ENCODE measurements around the gene JAGN1.
"Not testable (repeated sequence)": the region's sequence is repeated elsewhere in the genome, so short reads cannot be mapped to it uniquely, and the experiment has no call there.

The JAGN1 gene

DNA sequence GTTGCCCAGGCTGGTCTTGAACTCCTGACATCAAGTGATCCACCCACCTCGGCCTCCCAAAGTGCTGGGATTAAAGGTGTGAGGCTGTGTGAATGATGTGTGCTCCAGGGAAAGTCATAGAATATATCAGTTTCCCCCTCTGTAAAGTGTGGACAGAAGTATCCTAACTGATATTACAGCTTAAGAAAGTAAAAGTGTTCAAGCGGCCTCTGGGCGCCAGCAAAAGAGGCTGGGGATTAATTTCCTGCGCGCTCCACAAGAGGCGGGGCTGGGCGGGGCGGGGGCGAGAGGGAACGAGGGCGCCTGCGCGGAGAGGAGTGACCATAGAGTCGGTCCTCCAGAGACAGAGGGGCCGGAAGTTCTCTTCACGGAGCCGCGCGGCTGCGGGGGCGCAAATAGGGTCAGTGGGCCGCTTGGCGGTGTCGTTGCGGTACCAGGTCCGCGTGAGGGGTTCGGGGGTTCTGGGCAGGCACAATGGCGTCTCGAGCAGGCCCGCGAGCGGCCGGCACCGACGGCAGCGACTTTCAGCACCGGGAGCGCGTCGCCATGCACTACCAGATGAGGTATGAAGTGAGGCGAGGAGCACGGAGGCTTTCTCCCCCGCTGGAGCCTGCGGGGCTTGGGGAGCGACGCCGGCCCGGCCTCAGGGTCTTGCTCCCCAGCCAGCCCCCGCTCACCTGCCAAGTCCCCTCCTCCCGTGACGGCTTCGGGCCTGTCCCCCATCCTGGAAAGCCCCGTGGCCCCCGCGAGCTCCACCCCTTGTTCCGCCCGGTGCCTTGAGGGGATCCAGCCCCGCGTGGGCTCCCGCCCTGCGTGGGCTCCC lies at the start of gene JAGN1:
Gene JAGN1, plus strand, starts transcription at position 362 of the 823 bp plus-strand sequence. Its CDS starts 113 bp downstream, at position 475.
- DNase-seq (ENCODE audit: low spot score) (peak; percentile 62), FAIRE-seq (no peak)

DNA sequence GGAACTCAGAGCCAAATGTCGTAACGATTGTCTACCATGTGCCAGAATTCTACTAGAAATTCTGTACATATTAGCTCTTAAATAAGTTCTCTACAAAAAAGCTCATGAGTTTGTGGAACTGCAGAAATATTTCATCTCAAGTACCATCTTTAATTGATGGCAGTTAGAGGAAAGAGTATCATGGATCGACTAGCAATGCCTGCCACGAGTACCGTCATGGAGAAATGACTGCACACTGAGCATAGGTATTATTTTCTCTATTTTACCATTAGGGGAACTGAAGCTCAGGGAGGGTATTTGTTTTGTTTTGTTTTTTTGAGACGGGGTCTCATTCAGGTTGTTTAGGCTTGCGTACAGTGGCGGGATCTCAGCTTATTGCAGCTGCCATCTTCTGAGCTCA lies 49.4 kb upstream of the JAGN1 start:
- FAIRE-seq = no peak
- DNase-seq (ENCODE audit: low spot score) = no peak

DNA sequence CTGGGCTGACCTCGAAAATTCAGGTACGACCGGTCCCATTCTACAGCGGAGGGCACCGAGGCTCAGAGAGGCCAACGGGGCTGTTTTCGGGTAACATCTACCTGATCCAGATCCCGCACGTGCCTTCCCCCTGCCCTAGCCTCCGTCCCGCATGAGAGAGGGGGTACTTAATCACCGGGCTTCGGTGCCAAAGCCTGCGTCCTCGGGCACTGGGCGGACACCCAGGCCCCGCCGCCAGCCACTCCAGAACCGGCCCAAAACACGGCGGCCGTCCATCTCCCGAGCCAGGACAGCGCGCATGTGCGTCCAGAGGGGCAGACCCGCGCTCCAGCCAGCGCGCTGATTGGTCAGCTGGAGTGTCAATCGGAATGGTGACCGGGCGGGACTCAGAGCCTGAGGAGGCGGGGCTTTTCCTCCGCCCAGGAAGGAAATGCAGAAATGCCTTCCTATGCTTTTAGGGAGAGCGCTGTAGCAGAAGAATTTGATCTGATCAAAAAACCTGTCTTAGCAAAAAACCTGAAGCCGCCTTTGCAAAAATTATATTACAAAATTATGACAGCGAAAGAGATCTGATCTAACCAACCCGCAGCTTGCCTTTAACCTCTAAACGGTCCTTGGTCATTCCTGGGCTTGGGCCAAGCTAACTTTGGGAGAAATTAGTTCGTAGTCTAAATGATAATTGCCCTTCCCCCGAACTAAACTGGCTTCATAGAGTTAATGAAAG lies 46.5 kb upstream of the JAGN1 start, which contains the start of gene RPUSD3:
Gene RPUSD3, minus strand, starts transcription at position 294 of the 724 bp plus-strand sequence. Its CDS starts 18 bp downstream, at position 276.
- DNase-seq (ENCODE audit: low spot score) = peak; percentile 81
- FAIRE-seq = peak; percentile 58

DNA sequence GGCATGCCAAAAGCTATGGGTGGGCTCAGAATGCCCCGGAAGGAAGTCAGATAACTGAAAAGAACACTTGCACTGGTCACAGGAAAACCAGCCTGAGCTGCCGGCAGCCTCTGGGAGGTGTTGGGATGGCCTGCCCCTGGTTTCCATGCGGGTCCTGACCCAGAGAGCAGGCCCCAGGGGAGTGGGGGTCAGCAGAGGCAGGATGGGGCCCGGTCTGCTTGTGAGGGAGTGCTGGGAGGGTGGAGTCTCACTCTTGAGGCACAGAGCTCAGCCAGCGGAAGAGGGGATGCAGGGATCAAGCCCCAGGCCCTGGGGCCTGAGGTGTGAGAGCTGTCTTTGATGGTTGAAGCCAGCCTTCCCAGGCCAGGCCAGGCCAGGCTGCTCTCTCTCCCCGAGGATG lies 44.2 kb upstream of the JAGN1 start:
- DNase-seq (ENCODE audit: low spot score) = no peak
- FAIRE-seq = no peak

DNA sequence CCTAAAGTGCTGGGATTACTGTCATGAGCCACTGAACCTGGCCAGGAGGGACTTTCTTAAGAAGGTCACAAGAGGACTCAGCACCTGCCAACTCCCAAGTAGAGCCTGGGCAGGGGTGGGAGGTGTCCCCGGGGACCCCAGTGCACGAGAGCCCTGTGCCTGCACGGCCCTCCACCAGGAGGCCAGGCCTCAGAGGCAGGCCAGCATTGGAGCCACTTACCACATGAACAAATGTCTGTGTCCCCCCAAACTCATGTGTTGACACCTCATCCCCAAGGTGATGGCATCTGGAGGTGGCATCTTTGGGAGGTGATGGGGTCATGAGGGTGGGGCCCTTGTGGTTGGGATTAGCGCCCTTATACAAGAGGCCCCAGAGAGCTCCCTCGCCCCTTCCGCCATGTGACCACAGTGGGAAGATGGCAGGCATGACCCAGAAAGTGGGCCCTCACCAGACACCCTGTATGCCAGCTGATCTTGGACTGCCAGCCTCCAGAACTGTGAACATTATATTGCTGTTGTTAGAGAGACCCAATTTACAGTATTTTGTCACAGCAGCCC lies 43.4 kb upstream of the JAGN1 start:
- DNase-seq (ENCODE audit: low spot score) = no peak
- no peak for FAIRE-seq

DNA sequence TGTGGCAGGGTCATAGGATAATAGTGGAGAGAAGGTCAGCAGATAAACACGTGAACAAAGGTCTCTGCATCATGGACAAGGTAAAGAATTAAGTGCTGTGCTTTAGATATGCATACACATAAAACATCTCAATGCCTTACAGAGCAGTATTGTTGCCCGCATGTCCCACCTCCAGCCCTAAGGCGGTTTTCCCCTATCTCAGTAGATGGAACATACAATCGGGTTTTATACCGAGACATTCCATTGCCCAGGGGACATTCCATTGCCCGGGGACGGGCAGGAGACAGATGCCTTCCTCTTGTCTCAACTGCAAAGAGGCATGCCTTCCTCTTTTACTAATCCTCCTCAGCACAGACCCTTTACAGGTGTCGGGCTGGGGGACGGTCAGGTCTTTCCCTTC lies 42.5 kb upstream of the JAGN1 start:
- not testable (repeated sequence) for FAIRE-seq; DNase-seq (ENCODE audit: low spot score)

DNA sequence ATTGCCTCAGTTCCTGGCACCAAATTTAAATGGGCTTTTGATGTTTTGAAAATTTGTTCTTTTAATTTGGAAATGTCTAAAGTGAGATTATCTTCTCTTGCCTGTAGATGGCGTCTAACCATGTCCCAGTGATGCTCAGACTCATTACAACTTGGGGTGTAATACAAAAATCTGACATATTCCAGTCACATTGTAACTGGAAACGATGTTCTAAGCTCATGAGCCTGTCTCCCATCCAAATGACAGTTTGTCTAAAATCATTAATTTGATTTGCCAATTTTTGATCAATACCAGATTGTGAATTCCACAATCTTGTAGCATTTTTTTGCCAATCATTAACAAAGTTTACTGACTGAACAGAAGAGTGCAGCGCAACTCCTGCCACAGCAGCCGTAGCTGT lies 41.5 kb upstream of the JAGN1 start:
- DNase-seq (ENCODE audit: low spot score); FAIRE-seq: not testable (repeated sequence)

DNA sequence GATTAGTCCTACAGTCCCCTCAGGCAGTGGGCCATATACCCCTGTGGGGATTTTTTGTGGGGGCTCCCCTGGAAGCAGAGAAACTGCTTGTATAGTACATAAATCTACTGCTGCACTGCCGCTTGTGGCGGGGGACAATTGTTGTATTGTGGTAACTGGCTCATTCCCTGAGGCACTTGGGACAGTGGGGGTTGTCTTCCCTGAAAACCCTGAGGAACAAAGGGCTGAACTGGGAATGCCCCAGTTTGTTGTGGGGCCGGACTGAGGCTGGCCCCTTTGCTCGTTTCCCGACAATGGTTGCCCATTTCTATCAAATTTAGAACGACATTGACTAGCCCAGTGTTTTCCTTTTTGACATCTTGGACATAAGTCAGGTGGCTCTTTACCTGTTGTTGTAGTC lies 39.0 kb upstream of the JAGN1 start:
- not testable (repeated sequence) for DNase-seq (ENCODE audit: low spot score); FAIRE-seq

DNA sequence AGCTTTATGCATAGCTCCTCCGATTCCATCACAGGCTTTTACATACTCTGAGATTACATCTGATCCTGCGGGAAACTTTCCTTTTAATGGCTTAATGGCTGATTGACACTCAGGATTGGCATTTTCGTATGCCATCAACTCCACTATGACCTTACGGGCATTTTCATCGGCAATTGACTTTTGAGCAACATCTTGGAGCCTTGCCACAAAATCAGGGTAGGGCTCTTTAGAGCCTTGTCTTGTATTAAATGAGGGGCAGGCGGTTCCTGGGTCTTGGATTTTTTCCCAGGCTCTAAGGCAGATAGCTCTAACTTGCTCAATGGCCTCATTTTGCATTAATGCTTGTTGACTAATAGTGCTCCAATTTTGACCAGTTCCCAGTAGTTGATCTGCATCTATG lies 38.5 kb upstream of the JAGN1 start:
- FAIRE-seq; DNase-seq (ENCODE audit: low spot score): not testable (repeated sequence)

DNA sequence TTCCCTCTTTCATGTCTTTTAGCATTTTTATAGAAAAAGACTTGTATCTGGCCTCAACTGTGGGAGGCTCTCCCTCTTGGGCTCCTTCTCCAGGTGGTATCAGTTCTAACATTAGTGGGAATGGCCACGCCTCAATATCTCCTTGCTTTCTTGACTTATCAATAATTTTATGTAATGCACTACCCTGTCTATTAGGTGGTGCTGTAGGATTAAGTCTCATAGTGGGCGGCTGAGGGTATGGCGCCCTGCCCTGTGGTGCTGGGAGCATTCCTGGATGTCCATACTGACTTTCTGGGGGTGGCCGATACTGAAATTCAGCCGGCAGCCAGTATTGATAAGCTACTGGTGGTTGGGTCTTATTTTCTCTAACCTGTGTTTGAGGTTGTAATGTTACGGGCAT lies 37.9 kb upstream of the JAGN1 start:
- DNase-seq (ENCODE audit: low spot score) (no peak), FAIRE-seq (no peak)

DNA sequence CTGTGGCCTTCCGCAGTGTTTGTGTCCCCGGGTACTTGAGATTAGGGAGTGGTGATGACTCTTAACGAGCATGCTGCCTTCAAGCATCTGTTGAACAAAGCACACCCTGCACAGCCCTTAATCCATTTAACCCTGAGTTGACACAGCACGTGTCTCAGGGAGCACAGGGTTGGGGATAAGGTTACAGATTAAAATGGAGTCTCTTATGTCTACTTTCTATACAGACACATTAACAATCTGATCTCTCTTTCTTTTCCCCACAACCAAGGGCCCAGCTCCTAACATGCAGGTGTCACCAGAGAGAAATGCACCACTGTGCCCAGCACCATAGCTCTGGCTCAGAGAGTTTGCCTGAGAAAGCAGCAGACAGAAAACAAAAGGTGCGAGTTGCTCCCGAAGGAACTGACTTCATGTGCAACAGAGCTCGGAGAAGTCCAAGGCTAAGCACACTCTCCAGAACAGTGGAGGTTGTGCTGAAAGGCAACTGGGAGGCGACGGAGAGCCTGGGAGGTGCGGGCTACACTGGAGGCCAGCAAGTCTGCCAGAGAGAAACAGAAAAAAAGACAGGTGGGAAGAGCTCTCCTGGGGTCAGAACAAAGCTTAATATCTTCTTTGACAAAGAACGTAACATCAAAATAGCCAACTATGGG lies 36.0 kb upstream of the JAGN1 start:
- DNase-seq (ENCODE audit: low spot score); FAIRE-seq: not testable (repeated sequence)

DNA sequence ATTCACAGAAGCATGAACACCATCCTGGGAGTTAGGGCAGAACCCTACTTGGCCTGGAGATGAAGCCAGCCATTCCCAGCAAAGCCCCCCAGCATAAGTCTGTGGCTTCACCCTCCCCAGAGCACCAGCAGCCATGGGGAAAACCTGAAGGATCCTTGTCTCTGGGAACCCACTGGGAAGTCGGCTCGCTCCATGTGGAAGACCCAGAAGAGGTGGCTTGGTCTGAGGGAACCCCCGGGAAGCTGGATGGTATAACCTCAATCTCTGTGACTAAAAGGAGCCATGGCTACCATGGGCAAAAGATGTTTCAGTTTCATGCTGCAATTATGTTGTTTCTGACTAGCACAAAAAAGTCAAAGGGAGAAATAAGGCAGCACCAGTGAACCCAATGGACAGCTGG lies 34.8 kb upstream of the JAGN1 start:
- FAIRE-seq = no peak
- DNase-seq (ENCODE audit: low spot score) = no peak

DNA sequence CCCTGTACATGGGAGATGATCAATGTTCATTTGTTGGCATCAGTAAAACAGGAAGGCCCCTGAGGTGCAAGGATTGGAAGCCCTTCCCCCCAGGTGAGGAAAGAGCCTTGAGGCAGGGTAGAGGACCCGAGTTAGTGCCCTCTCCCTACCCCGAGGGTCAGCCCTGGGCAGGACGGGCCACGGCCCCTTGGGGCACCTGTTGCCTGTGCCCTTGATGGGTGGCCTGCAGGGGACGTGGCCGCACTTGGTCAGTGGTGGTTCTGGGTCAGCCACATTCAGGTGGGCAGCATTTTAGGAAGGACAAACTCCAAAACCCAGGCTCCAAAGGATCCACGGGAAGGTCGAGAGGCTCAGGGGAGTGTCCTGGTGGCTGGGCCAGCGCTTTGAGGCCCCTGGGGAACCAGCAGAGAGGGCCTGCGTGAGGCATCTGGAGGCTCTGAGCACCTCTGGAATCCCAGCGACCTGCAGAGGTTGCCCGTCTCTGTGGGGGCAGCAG lies 30.8 kb upstream of the JAGN1 start:
- FAIRE-seq = no peak

DNA sequence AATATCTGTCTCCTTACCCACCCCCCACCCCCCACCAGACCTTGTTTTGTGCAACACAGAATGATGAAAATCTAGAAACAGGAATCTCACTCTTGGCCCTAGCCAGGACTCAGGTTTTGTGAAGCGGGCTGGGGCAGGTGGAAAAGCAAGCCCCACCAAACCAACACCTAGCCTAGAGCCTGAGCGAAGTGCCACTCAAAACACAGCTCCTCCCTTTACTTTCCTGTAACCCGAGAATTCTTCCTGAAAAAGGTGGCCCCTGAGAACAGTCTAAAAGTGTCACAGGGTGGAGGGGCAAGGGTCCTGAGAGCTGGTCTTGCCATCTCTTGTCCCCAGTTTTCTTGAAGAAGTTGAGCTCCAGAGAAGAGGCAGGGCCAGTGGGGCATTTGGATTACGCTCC lies 29.2 kb upstream of the JAGN1 start:
- DNase-seq (ENCODE audit: low spot score) = no peak
- FAIRE-seq = no peak

More for the DNA sequence above, 30.8 kb upstream of the JAGN1 start:
- DNase-seq (ENCODE audit: low spot score) = no peak

DNA sequence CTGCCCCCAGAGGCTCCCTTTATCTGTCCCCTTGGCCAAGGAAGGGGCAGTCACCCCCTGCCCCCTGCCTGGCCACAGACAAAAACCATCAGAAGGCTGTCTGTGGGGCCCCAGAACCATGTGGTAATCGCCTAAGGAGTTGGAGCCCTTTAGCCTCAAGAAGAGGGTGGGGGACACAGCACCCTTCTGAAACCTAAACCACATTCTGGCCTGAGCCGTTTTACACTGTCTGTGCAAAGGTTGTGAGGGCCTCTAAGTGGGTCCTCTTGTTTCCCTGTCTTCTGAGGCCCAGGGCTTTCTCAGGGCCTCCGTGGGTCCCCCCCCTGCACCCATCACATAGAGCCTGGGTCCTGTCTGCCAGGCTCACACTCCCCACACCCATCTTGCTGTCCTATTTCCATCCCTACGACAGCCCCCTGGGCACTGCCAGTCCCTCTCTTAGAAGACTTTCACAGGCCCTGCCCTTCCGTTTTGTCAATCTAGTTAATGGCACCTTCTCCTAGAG lies 28.7 kb upstream of the JAGN1 start:
- no peak for DNase-seq (ENCODE audit: low spot score)
- no peak for FAIRE-seq

DNA sequence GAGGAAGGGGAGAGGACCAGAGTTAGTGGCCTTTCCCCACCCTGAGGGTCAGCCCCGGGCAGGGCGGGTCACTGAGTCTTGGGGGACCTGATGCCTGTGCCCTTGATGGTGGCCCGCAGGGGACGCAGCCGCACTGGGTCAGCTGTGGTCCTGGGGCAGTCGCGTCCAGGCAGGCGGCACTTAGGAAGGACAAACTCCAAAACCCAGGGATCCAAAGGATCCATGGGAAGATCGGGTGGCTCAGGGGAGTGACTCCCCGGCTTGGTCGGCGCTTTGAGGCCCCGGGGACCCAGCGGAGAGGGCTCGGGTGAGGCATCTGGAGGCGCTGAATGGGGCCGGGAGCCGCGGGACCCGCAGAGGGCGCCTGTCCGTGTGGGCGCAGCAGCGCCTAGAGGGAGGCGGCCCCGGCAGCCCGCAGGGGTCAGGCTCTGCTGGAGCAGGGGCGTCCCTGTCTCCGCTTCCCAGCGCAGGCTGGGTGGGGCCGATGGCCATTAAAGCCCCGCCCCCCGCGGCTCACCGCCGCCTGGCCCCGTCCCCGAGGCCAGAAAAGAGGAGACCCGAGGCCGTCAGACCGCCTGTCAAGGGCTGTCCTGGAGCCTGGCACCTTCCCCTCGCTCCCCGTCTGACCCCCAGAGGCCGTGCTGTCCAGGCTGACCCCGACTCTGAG lies 27.9 kb upstream of the JAGN1 start:
- no peak for FAIRE-seq
- no peak for DNase-seq (ENCODE audit: low spot score)

DNA sequence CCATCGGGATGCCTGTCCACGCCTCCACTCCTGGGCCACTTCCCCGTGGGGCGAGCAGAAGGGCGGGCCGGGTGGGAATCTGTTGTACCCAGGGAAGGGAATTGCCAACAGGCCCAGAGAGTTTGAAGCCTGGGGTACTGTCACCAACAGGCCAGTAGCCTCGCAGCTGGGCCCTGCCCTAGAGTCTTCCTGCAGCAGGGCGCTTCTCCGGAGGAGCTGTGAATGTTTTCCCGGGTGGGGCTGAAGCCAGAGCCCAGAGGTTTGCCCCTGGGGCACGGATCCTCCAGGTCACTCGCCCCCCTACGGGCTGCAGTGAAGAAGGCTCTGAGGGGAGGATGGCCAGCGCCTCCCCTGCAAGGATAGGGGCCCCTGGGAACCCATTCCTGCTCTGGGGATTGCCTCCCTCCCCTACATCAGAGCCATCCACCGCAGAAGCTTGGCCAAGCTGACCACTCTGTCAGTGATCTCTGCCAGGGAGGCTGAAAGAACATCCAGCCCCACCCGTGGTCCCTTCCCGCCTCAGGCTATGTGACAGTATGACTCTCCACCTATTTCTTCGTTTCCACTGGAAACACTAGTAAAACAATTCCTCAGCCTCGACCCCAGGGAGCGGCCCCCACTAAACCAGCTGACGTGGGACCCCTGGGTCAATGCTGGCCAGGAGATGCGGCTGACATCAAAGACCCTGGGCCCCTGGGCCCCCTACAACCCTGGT lies 27.2 kb upstream of the JAGN1 start:
- FAIRE-seq (no peak), DNase-seq (ENCODE audit: low spot score) (no peak)

DNA sequence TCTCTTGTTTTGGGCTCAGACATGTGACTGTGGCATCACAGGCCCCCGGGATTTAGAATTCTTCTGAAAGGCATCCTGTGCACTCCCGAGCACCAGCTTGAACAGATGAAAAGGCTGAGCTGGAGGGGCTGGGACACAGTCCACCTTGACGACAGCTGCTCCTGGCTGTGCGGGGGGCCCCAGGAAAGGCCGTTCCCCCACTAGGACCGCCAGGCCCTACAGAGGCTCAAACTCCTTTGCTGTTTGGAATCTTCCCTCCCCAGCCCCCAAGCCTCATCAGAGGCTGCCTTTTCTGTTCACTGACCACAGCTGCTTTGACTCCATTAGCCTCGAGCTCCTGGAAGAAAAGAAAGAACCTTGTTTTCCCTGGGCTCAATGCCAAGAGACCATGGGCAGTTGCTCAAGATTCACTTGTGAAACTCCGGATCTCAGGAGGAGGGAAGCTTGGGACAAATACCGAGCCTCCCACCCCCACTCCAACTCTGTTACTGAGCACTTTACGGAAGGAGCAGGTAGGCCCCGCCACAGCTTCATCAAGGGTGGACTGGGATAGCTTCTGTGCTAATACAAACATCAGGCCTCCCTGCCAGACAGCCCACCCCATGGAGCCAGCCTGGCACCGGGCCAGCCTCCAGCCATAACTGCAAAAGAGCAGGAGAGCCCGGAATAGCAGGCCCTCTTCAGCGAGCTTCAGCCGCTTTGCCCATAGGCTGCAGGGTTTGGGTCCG lies 26.0 kb upstream of the JAGN1 start:
- DNase-seq (ENCODE audit: low spot score) (no peak), FAIRE-seq (no peak)

DNA sequence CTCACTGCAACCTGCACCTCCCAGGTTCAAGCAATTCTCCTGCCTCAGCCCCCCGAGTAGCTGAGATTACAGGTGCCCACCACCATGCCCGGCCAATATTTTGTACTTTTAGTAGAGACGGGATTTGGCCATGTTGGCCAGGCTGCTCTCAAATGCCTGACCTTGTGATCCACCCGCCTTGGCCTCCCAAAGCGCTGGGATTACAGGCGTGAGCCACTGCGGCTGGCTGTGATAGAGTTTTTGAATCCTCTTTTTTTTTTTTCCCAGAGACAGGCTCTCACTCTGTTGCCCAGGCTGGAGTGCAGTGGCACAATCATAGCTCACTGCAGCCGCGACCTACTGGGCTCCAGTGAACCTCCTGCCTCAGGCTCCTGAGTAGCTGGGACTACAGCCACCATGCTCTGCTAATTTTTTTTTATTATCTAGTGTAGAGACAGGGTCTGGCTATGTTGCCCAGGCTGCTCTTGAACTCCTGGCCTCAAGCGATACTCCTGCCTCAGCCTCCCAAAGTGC lies 25.2 kb upstream of the JAGN1 start:
- FAIRE-seq; DNase-seq (ENCODE audit: low spot score): not testable (repeated sequence)
